NCI-H748 treated with DMSO at 0.1 percent for 48 hours (cell line): ENCODE results near the gene U2AF1L4.
A peak's percentile ranks its signal among the peaks of the same experiment; 100 is the strongest.
"Not testable (repeated sequence)": the region's sequence is repeated elsewhere in the genome, so short reads cannot be mapped to it uniquely, and the experiment has no call there.

Source experiments
- DNase-seq: peaks from one replicate; lab custom pipeline; 2025; lab: John Stamatoyannopoulos, UW

U2AF1L4 gene

GRCh38 chr19:35725216-35725861 lies 19.9 kb downstream of the U2AF1L4 start:
- DNase-seq, result no peak

- DNase-seq, result no peak
Measured at GRCh38 chr19:35724560-35724959, 20.7 kb downstream of the U2AF1L4 start.

GRCh38 chr19:35724132-35724531 lies 21.1 kb downstream of the U2AF1L4 start:
- DNase-seq, result not testable (repeated sequence)

- no peak for DNase-seq
Measured at GRCh38 chr19:35723671-35724070, 21.5 kb downstream of the U2AF1L4 start.

GRCh38 chr19:35722897-35723296 lies 22.3 kb downstream of the U2AF1L4 start:
- no peak for DNase-seq

- no peak for DNase-seq
Measured at GRCh38 chr19:35722461-35722860, 22.8 kb downstream of the U2AF1L4 start.

GRCh38 chr19:35721374-35721773 lies 23.8 kb downstream of the U2AF1L4 start:
- DNase-seq, result no peak

GRCh38 chr19:35720648-35721047 lies 24.6 kb downstream of the U2AF1L4 start:
- no peak for DNase-seq

GRCh38 chr19:35720163-35720524 lies 25.1 kb downstream of the U2AF1L4 start:
- no peak for DNase-seq

GRCh38 chr19:35719402-35720162 lies 25.6 kb downstream of the U2AF1L4 start:
- no peak for DNase-seq

GRCh38 chr19:35718345-35719041 lies 26.7 kb downstream of the U2AF1L4 start:
- DNase-seq, result no peak

- peak; percentile 92 for DNase-seq
Measured at GRCh38 chr19:35717665-35718344, 27.4 kb downstream of the U2AF1L4 start, which contains the start of gene KMT2B. KMT2B (plus strand) TSS chr19:35718003; CDS start chr19:35718019, 16 bp downstream.

GRCh38 chr19:35716801-35717664 lies 28.2 kb downstream of the U2AF1L4 start:
- peak; percentile 98 for DNase-seq

GRCh38 chr19:35715981-35716800 lies 29.0 kb downstream of the U2AF1L4 start:
- peak; percentile 35 for DNase-seq

- no peak for DNase-seq
Measured at GRCh38 chr19:35715355-35715809, 29.8 kb downstream of the U2AF1L4 start.

- DNase-seq, result no peak
Measured at GRCh38 chr19:35714601-35715354, 30.4 kb downstream of the U2AF1L4 start.

GRCh38 chr19:35713904-35714495 lies 31.2 kb downstream of the U2AF1L4 start:
- no peak for DNase-seq

- DNase-seq, result no peak
Measured at GRCh38 chr19:35713506-35713850, 31.7 kb downstream of the U2AF1L4 start.
